HuH-7.5 (cell line): Measurements from ENCODE around the gene RBM17.
"Not testable (repeated sequence)": the region's sequence is repeated elsewhere in the genome, so short reads cannot be mapped to it uniquely, and the experiment has no call there.

Experiments
- DNase-seq: peaks from one replicate; pipeline ENCODE4 v3.0.0; 2011; ENCODE audit warnings: low spot score

Gene RBM17

GRCh38 chr10:6056411-6057135, 32.3 kb upstream of the RBM17 start:
- no peak for DNase-seq

DNA sequence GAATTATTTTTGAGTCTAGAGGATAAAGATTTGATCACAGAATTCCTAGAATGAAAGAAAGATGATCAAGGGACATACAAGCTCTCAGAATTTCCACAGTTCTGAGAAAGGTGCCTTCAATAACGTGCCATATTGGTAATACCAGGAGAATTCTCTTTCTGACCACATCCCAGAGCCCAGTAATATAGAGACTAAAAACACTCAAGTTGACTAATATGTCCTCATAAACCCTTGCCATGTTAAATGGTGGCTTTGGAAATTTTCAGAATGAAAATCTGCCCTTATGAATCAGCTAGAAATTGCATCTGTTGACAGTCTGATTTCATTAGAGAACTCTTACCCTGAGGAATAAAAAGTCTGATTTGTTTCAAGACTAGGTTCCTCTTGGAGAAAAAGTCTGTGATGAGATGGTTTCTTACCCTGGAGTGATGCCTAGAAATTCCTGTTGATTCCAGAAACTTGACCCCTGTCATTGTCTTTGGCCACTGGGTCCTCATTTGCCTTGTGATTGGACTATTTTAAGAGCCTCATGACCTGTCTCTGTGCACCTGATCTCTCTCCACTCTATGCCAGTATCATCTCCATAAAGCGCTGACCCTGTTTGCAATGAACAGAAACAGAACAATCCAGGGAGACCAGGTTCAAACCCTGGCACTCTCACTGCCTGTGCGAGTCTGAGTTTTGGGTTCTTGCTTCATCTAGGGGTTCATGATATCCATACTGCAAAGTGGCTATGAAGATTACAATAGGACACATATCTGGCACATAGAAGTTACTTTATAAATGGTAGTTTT, 30.0 kb upstream of the RBM17 start:
- DNase-seq, result no peak

DNA sequence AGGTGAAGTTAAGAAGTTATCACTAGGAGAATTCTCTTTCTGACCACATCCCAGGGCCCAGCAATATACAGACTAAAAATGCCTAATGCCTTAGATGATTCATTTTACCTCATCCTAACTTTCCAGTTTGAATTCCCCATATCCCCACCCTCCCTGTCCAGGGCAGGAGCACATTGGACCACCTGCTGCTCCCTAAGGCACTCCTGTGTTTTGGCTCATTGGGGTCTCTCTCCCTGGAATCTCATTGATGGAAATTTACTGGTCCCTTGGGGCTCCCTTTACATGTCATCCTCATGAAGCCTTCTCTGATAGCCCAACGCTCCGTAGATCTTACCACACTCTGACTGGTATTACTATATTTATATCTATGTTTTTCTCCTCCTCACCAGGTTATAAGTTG, 29.3 kb upstream of the RBM17 start:
- no peak for DNase-seq

GRCh38 chr10:6061056-6061455, 27.8 kb upstream of the RBM17 start:
- no peak for DNase-seq

GRCh38 chr10:6062101-6062771, 26.6 kb upstream of the RBM17 start, which contains the start of gene IL2RA:
TSS of gene IL2RA (minus strand) at chr10:6062367. CDS start at chr10:6062151, 216 bp downstream.
- DNase-seq, result no peak

DNA sequence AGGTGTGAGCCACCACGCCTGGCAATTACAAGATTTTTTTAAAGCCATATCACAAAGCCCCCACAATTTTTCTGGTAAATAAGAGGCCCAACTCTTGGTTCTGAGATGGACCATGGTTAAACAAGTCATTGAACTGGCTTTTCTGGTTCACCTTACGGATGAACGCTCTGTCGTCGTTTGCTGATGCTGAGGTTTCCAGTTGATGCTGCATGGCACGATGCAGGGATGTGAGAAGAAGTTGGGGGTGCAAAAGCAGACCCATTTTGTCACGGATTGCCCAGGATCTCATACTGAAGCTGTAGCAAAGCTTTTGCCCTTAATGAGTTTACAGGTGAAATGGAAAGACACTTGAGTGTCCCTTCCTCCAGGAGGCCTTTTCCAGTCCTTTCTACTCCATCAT, 24.7 kb upstream of the RBM17 start:
- no peak for DNase-seq

GRCh38 chr10:6064726-6065125, 24.1 kb upstream of the RBM17 start:
- DNase-seq, result not testable (repeated sequence)

DNA sequence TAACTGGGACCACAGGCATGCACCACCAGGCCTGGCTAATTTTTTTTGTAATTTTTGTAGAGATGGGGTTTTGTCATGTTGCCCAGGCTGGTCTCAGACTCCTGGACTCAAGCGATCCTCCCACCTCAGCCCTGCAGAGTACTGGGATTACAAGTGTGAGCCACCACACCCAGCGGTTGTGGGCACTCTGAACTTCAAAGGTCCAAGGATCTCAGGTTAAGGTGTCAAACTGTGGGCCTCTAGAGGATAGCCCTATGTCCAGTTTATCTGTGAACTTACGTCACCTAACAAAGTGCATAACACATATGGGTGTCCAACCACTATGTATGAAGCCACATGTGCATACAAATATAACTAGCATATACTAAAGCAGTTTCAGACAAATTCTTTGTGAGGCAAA, 23.4 kb upstream of the RBM17 start:
- no peak for DNase-seq

- DNase-seq, result no peak
Observed at GRCh38 chr10:6065835-6066234, 23.0 kb upstream of the RBM17 start.

DNA sequence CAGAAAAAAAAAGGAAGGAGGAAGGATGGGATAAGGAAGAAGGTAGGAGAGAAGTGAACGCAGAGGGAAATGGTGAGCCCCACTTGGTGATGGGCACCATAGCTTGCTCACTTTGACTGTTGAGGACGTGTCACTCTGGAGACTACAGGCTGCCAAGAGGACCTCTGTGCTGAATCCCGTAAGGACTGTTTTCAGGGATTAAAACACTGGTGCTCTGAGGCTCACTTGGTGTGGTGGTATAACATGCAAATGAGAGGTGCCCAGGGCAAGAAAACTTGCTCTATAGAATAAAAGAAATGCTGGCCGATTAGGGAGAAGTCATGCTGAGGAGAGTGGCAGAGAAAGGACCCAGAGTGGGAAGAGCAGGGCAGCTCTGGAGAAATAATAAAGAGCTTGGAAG, 21.4 kb upstream of the RBM17 start:
- no peak for DNase-seq

DNA sequence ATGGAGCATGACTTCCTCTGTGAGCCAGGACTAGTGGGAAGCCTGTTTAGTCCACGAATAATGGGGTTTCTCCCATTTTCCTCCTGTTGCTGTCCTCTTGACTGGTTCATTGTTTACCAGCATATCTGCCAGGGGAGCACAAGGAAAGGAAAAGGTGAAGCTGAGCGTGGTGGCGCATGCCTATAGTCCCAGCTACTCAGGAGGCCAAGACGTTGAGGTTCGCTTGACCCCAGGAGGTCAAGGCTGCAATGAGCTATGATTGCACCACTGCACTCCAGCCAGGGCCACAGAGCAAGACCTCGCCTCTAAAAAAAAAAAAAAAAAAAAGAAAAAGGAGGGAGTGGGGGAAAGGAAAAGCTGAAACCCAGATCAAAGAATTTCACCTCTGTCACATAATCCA, 20.8 kb upstream of the RBM17 start:
- DNase-seq, result no peak

GRCh38 chr10:6068422-6068821, 20.4 kb upstream of the RBM17 start:
- DNase-seq, result no peak

DNA sequence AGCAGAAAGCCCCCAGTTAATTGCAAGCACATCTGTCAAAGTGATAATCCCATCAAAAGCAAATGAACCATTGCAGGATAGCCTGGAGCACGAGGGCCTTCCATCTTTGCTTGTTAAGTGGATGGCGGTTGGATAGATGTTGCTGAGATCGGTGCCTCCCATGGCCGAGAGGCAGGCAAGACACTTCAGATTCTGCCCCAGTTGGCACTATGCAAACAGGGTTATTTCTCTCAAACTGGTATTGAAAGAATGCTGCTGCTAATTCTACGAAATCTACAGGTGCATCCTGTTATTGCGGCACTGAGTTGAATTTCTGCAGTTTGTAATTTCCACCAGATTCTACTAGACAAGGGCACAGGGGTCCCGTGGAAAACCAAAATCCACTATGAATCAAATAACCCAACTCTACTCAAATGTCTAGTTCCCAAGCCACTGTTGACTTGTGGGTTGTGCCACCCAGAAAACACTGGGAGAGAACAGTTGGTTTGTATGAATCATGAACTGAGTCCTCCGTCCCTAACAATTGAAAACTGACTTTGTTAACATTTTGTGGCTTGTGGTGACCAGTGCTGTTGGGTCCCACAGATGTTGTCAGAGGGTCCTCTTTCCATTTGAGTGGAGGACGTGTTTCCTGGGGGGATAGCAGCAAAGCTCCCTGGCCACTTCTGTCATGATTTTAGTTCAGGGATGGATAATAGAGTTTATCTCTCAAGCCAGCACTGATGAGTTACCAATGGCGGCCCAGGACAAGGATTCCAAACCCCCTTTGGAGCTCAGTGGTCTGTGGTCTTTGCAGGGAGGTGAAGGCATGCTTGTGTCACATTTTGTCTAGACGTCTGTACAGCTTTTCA, 19.5 kb upstream of the RBM17 start:
- DNase-seq, result no peak

DNA sequence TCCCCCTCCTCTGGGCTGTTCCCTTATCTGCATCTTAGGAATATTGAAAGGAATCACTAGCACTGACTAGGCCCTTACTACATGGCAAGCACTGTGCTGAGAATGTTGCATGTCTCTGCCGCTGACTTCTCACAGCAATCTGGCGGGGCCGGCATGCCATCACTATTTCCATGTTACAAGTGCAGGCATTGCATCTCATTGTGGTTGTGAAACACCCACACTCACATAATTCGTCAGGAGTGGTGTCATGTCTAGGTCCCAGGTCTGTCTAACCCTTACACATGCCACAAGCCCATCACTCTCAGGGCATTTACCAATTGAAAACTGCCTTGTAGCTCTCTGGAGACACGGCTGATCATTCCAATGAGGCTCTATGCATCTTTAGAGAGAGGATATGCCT, 18.2 kb upstream of the RBM17 start:
- no peak for DNase-seq

DNA sequence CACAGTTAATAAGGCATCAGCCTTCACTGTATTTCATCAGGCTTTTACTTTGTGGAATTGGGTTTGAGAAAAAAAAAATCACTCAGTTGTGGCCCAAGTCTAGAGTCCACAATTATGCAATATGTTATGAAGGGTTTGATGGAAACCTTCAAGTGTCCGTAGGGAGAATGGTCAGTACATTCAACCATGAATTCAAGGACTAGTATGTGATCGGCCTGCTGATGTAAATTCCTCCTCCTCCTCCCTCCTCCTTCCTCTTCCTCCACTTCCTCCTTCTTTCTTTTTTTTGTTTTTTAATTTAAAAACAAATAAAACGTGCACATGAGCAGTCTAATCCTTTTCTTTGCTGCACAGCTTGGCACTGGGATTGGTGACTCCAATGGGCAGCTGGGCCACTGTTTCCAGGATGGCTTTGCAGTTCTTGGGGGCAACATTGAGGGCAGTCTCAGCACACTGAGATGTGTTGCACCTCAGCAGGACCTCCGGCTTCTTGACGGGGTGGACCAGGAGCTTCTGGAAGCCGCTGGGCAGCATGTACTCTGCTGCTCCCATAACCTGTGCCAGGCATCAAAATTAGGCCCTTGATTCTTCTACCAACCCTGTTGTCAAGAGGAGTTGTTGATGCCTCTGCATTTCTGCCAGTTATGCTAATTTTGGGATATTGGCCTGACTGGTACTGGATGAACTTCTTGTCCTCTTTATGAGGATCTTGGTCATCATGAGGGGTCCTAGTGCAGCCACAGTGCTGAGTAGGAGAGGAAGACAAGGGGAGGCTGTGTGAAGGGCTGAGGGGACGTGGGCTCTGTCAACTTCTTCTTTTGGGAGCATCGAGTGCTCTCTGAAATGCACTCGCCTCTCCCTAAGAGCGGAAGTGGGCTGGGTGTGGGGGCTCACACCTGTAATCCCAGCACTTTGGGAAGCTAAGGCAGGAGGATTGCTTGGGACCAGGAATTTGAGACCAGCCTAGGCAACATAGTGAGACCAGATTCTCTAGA, 17.4 kb upstream of the RBM17 start:
- no peak for DNase-seq

DNA sequence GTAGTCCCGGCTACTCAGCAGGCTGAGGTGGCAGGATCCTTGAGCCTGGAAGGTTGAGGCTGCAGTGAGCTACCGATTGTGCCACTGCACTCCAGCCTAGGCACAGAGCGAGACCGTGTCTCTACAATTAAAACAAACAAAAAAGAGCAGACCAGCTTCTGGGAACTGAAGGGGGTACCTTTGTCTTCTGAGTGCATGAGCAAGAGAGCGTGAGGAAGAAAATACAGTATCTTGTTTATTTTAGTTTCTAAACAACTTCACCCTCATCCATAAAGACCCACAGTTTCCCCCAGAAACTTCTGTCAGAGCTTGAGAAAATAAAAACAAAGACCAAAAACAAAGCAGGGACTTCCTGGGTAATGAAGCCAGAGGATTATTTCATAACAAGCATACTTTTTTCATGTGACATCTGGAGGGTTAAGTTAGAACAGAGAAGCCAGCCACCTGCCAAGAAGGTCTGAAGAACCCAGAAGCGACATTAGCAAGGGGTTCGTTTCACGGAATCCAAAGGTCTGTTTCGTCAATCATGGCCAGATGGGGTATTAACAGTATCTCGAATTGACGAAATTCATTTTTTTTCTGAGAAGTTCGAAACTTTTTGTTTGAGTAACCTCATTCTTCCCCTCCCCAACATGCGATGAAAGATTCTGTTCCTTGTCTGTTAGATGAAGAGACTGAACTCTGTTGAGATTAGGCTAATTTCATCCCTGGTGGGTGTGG, 16.5 kb upstream of the RBM17 start:
- DNase-seq, result no peak

DNA sequence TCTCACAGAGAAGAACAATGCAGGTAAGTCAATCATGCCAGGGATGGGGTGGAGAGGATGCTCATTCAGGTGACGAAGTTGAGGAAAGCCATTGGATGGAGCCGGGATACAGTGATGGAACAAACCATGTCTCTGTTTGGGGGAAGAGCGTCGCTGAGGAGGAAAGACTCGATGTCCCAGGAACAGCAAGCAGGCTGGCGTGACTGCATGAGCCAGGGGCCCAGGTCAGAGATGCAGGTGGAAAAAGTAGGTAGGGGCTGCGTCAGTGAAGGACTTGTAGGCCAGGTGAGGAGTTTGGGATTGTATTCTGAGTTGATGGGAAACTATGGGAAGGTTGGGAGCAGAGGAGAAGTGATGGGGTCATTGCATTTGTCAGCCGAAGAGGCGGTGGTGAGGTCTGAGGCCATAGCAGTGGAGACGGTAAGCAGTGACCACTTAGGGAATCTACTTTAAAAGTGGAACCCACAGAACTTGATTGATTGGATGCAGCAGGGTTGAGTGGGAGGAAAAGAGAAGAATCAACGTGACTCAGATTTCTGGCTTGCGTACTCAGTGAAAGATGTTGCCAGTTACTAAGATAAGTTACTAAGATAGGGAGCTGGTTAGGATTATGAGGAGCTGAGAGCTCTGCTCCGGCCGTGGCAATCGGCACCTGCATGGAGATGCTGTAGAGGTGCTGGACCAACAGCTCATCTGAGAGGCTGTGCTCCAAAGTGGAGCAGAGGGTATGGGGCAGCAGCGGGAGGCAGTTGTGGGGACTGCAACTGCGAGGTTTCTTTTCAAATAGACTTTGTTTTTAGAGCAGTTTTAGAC, 14.1 kb upstream of the RBM17 start:
- DNase-seq, result no peak

- DNase-seq, result no peak
Observed at GRCh38 chr10:6077071-6077675, 11.7 kb upstream of the RBM17 start.

- DNase-seq, result no peak
Observed at GRCh38 chr10:6079044-6079443, 9.8 kb upstream of the RBM17 start.
